Lung (tissue), 12 donors: ENCODE data around the gene ACTL9. TPM values are rescaled to one million over a fixed set of nuclear protein-coding genes. Genes with fewer than 3 reads are reported as not detected.

ENCODE experiments used
- ATAC-seq: fragments of 200-7000 bp; cut with Tn5 transposase; one replicate; pipeline ENCODE4 v1.9.1; 2020; ENCODE audit warnings: moderate number of reproducible peaks; ENCODE audit not compliant: insufficient read depth, low FRiP score
- DNase-seq, 3 donors: peaks; one replicate each; pipeline ENCODE4 v3.0.0-alpha.2; 2013 to 2017
- H3K27ac ChIP-seq, 2 donors: one replicate each; pipeline ENCODE4 v1.5.1; 2013; ENCODE audit warnings: mild to moderate bottlenecking in 2 of 2, moderate library complexity in 2 of 2, control low read depth in 1 of 2, inconsistent platforms in 1 of 2, low read depth in 1 of 2, low read length in 1 of 2
- H3K27me3 ChIP-seq, 3 donors: one replicate each; pipeline ENCODE4 v1.5.1; 2013; ENCODE audit warnings: low read length in 2 of 3; ENCODE audit not compliant: control insufficient read depth in 3 of 3, insufficient read depth in 3 of 3
- H3K36me3 ChIP-seq, 4 donors: one replicate each; pipeline ENCODE4 v1.5.1; 2013; ENCODE audit warnings: low read length in 4 of 4, mild to moderate bottlenecking in 1 of 4, moderate library complexity in 1 of 4; ENCODE audit not compliant: control insufficient read depth in 4 of 4, insufficient read depth in 4 of 4
- H3K4me1 ChIP-seq, 5 donors: one replicate each; pipeline ENCODE4 v1.5.1; 2013; ENCODE audit warnings: low read length in 5 of 5, mild to moderate bottlenecking in 2 of 5, moderate library complexity in 1 of 5; ENCODE audit not compliant: control insufficient read depth in 5 of 5, insufficient read depth in 5 of 5
- H3K4me3 ChIP-seq: one replicate; pipeline ENCODE4 v1.5.1; 2013; ENCODE audit warnings: mild to moderate bottlenecking, control low read depth, moderate library complexity
- H3K9ac ChIP-seq, 2 donors: one replicate each; pipeline ENCODE4 v1.5.1; 2013; ENCODE audit warnings: low read length in 2 of 2, control low read depth in 1 of 2; ENCODE audit not compliant: insufficient read depth in 1 of 2
- H3K9me3 ChIP-seq, 4 donors: one replicate each; pipeline ENCODE4 v1.5.1; 2013; ENCODE audit warnings: low read length in 3 of 4, mild to moderate bottlenecking in 1 of 4, moderate library complexity in 1 of 4; ENCODE audit not compliant: control insufficient read depth in 4 of 4, insufficient read depth in 3 of 4
- CTCF ChIP-seq: IDR thresholded peaks from 2 replicates; pipeline ENCODE4 v1.5.1; 2012; ENCODE audit warnings: mild to moderate bottlenecking; ENCODE audit errors: control extremely low read depth, extremely low read depth
- WGBS, 2 donors: extraction: QIAGEN DNeasy Blood & Tissue Kit; methylation state at CpG; one replicate each; pipeline ENCODE4 v1.1.7; 2013; 5-methylcytosine and 5-hydroxymethylcytosine counted together
- polyA plus RNA-seq, 2 donors: library from polyadenylated mRNA; stranded (reverse); fragments of 200-250 nt; gene quantifications; one replicate each; pipeline ENCODE4 v1.2.1, GENCODE V29; 2013
- total RNA-seq, 2 donors: library from RNA; depleted of rRNA in 1 of 2; stranded (reverse); fragments of >200 nt in 1 of 2; gene quantifications; one replicate each; pipeline ENCODE4 v1.2.1, GENCODE V29; 2014 to 2021
- donor health status: control.
- donor health status: control.
- donor health status: Bipolar disorder and iron deficiency.
- donor health status: healthy.
- donor health status: DM: yes; HTN: yes; CAD: no.

Gene ACTL9
- total and polyA plus RNA-seq, 4 donors: not detected

- peaks cover 0 to 3% (median 0%) of the 10 kb centered on the region in 5 donors for H3K4me1 ChIP-seq
- H3K27ac ChIP-seq: no peak overlapping the region
- peak; percentile 83 for TF ChIP-seq CTCF
- H3K9ac ChIP-seq: no peak overlapping the region
- no peak for ATAC-seq
- no peaks in the 10 kb centered on the region for H3K36me3 ChIP-seq
- peaks cover 0 to 3% (median 0%) of the 10 kb centered on the region in 3 donors for H3K27me3 ChIP-seq
- no peak overlapping the region for H3K4me3 ChIP-seq
- WGBS, 2 donors: 6% methylated on average over 15 of the region's 15 CpGs
- no peaks in the 10 kb centered on the region for H3K9me3 ChIP-seq
- DNase-seq: peak; percentile 29 to 55 (median 48)
Observed at GRCh38 chr19:8654591-8655339, 43.8 kb downstream of the ACTL9 start.

- no peak overlapping the region for H3K4me3 ChIP-seq
- WGBS, 2 donors: 31 to 57% methylated on average over 6 of the region's 6 CpGs
- H3K36me3 ChIP-seq: no peaks in the 10 kb centered on the region
- no peaks in the 10 kb centered on the region for H3K9me3 ChIP-seq
- no peak for ATAC-seq
- H3K27ac ChIP-seq: no peak overlapping the region
- no peaks in the 10 kb centered on the region for H3K27me3 ChIP-seq
- no peak for TF ChIP-seq CTCF
- DNase-seq: no peak
- H3K4me1 ChIP-seq: no peaks in the 10 kb centered on the region
- H3K9ac ChIP-seq: no peak overlapping the region
Observed at GRCh38 chr19:8648240-8648639, 50.4 kb downstream of the ACTL9 start.

Other genes starting within 250 kb of the ACTL9 start
- 10 to 100 TPM in 1 of 2 donors, 1 to 10 TPM in 1; 8.2 to 18.8 TPM for gene PRAM1, start 196.2 kb downstream of the ACTL9 start, total RNA-seq
- 10 to 100 TPM; 21.3 to 22.8 TPM for gene PRAM1, start 196.2 kb downstream of the ACTL9 start, polyA plus RNA-seq
- gene ZNF414, start 184.6 kb downstream of the ACTL9 start, total RNA-seq: 10 to 100 TPM; 17.7 to 35.7 TPM
- gene ZNF414, start 184.6 kb downstream of the ACTL9 start, polyA plus RNA-seq: 10 to 100 TPM; 26.2 to 32.8 TPM
- 100 to 1,000 TPM in 1 of 2 donors, 10 to 100 TPM in 1; 23.4 to 100 TPM for gene MYO1F, start 121.4 kb downstream of the ACTL9 start, total RNA-seq
- 100 to 1,000 TPM in 1 of 2 donors, 10 to 100 TPM in 1; 46.1 to 127 TPM for gene MYO1F, start 121.4 kb downstream of the ACTL9 start, polyA plus RNA-seq
- gene ADAMTS10, start 88.1 kb downstream of the ACTL9 start, total RNA-seq: 10 to 100 TPM; 13.1 to 44.1 TPM
- gene ADAMTS10, start 88.1 kb downstream of the ACTL9 start, polyA plus RNA-seq: 10 to 100 TPM in 1 of 2 donors, 1 to 10 TPM in 1; 9.1 to 17.5 TPM
- not detected for gene NFILZ, start 68.2 kb downstream of the ACTL9 start, total RNA-seq
- not detected for gene NFILZ, start 68.2 kb downstream of the ACTL9 start, polyA plus RNA-seq
- gene OR2Z1, start 22.8 kb upstream of the ACTL9 start, total RNA-seq: not detected
- not detected for gene OR2Z1, start 22.8 kb upstream of the ACTL9 start, polyA plus RNA-seq
- 10 to 100 TPM; 21.9 to 32.7 TPM for gene ZNF558, start 133.5 kb upstream of the ACTL9 start, total RNA-seq
- 10 to 100 TPM; 11.3 to 14.4 TPM for gene ZNF558, start 133.5 kb upstream of the ACTL9 start, polyA plus RNA-seq
- gene MBD3L1, start 133.6 kb upstream of the ACTL9 start, total RNA-seq: not detected
- gene MBD3L1, start 133.6 kb upstream of the ACTL9 start, polyA plus RNA-seq: not detected